GM20000 (cell line): ENCODE data around the gene PSD4.

Source experiments
- DNase-seq: peaks from one replicate; pipeline ENCODE4 v3.0.0; 2012; ENCODE audit warnings: low spot score
- TF ChIP-seq, protein P1 (sequence below): IDR thresholded peaks from 2 replicates; pipeline ENCODE4 v1.5.1; 2012; ENCODE audit warnings: mild to moderate bottlenecking, control low read depth; ENCODE audit errors: extremely low read depth, missing control alignments

PSD4 gene

GRCh38 chr2:113228991-113229716 is 55.4 kb downstream of the PSD4 start:
- TF ChIP-seq, protein P1, sequence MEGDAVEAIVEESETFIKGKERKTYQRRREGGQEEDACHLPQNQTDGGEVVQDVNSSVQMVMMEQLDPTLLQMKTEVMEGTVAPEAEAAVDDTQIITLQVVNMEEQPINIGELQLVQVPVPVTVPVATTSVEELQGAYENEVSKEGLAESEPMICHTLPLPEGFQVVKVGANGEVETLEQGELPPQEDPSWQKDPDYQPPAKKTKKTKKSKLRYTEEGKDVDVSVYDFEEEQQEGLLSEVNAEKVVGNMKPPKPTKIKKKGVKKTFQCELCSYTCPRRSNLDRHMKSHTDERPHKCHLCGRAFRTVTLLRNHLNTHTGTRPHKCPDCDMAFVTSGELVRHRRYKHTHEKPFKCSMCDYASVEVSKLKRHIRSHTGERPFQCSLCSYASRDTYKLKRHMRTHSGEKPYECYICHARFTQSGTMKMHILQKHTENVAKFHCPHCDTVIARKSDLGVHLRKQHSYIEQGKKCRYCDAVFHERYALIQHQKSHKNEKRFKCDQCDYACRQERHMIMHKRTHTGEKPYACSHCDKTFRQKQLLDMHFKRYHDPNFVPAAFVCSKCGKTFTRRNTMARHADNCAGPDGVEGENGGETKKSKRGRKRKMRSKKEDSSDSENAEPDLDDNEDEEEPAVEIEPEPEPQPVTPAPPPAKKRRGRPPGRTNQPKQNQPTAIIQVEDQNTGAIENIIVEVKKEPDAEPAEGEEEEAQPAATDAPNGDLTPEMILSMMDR = no peak
- no peak for DNase-seq

GRCh38 chr2:113229795-113230194 is 56.0 kb downstream of the PSD4 start:
- DNase-seq = no peak
- TF ChIP-seq, protein P1 = no peak

DNA sequence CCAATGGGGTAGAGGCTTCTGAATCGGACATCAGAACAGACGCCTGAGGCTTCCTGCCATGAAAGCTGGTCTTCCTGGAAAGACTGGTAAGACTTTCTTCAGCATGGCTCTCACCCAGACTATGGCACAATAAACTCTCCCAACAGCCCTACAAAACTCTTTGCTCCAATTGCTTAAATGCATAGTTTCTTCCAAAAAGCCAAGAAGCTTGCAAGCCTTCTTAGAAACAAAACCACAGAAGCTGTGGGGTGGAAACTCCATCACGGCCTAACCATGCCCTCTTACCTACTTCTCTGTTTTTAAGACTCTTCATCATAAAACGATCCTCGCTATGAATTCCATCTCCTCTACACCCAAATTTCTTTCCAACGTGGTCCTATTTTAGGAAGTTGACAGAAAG is 56.8 kb downstream of the PSD4 start:
- TF ChIP-seq, protein P1 = no peak
- no peak for DNase-seq

DNA sequence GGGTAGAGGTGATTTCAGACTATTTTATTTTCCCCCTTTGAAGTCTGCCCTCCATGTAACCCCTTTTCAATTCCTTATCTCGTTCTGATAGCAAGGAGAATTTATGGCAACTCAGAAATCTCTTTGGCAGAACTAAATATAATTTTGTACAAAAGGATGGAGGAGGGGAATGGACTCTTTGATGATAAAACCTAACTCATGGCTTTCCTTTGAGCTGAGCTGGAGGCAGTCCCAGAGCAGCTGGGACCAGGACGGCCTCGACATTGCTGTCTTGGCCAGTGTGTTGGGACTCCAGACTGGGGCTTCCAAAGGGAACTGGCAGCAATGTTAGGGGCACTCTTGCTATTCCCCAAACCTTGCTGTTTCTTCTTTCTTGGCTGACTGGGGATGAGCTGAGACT is 57.3 kb downstream of the PSD4 start:
- TF ChIP-seq, protein P1 = no peak

GRCh38 chr2:113232123-113232522 is 58.4 kb downstream of the PSD4 start:
- DNase-seq = no peak
- TF ChIP-seq, protein P1 = no peak

More for the DNA sequence above, 57.3 kb downstream of the PSD4 start:
- DNase-seq = no peak

DNA sequence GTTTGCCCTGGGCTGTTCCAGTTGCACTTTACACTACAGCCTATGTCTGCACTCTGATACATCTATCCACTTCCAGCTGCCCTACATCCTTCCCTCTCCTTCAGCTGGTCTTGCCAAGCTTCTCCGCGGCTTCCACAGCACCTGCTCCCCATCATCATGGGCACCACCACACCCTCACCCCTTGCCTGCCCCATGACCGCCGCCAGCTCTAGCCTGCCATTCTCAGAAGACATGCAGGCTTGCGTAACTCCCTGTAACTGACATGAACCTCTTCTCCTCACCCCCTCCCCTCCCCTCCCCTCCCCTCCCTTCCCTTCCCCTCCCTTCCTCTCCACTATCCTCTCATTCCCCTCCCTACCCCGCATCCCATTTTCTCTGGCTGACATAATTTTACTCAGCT is 59.0 kb downstream of the PSD4 start:
- no peak for DNase-seq
- TF ChIP-seq, protein P1 = no peak

DNA sequence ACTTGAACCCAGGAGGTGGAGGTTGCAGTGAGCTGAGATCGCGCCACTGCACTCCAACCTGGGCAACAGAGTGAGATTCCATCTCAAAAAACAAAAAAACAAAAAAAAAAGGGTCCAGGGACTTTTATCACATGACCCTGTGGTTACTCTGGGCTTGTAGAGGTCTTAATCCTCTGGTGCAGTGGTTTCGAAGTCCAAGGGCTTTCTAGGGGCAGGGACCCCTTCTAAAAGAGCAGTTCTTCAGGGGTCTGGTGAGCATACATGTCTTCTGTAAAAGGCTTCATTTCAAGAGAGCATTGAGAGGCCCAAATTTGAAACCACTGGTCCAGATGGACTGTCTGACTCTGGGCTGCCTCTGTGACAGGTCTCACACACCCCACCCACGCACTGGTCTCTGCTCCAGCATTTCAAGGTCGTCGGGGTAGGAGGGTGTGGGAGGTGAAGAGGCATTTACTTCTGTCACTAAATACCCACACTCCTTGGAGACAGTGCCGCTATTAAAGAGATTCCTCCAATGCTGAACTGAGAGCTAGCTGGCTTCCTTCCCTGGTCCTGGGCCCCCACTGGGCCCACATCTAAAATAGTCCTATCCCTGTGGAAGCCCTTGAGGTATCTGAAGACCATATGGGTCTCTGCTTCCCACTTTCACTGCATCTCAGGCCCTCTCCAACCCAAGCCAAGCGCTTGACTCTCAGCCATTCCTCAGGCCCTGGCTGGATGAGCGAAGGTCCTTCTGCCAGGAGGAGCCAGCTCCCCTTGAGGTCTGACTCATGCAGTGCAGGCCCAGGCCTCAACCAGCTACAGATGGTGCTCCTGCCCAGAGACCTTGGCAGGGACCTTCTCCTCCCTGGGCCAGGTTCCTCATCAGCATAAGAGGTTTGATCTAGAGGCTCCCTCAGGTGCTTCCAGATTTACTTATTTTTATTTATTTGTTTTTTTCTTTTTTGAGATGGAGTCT is 60.1 kb downstream of the PSD4 start:
- TF ChIP-seq, protein P1 = no peak
- DNase-seq = peak; percentile 39
